K562 (cell line): ENCODE results near the gene C1QTNF3. TPM values are rescaled to one million over a fixed set of nuclear protein-coding genes. Genes with fewer than 3 reads are reported as not detected.
A peak's percentile ranks its signal among the peaks of the same experiment; 100 is the strongest.

Experiments
- AFF1 ChIP-seq, 2 experiments: fragments of 450-650 bp; IDR thresholded peaks; 2 replicates each; pipeline ENCODE4 v1.6.1; 2018; ENCODE audit warnings: mild to moderate bottlenecking in 2 of 2, low read depth in 1 of 2; ENCODE audit not compliant: partially characterized antibody in 2 of 2
- E2F4 ChIP-seq: sonication (generic); formaldehyde crosslinking; IDR thresholded peaks from 2 replicates; pipeline ENCODE4 v1.8.0; 2022; ENCODE audit warnings: mild to moderate bottlenecking, low read depth, missing genetic modification reagents
- ETV5 ChIP-seq: sonication (generic); formaldehyde crosslinking; IDR thresholded peaks from 2 replicates; pipeline ENCODE4 v1.4.0; 2020; ENCODE audit warnings: low read depth, mild to moderate bottlenecking, missing genetic modification reagents
- HDAC1 ChIP-seq, 2 experiments: fragments of 450-650 bp; IDR thresholded peaks; 2 replicates each; pipeline ENCODE4 v1.6.1; 2016 to 2017; ENCODE audit warnings: inconsistent platforms in 1 of 2, mild to moderate bottlenecking in 1 of 2, moderate library complexity in 1 of 2
- PATZ1 ChIP-seq: fragments of 250-450 bp; sonication (Bioruptor Pico); IDR thresholded peaks from 2 replicates; pipeline ENCODE4 v1.5.0; 2020; ENCODE audit warnings: mild to moderate bottlenecking, borderline replicate concordance
- PHF21A ChIP-seq: fragments of 450-650 bp; IDR thresholded peaks from 2 replicates; pipeline ENCODE4 v1.6.1; 2017; ENCODE audit warnings: low read depth, borderline replicate concordance
- TBP ChIP-seq: optimal IDR thresholded peaks from 2 replicates; pipeline ENCODE3; 2011; ENCODE audit warnings: low read depth, low read length, improper control_type of control experiment
- TRIM24 ChIP-seq, 2 experiments: fragments of 450-650 bp; IDR thresholded peaks; 2 replicates each; pipeline ENCODE4 v1.6.1; 2016
- ZBTB2 ChIP-seq: fragments of 450-650 bp; IDR thresholded peaks from 2 replicates; pipeline ENCODE4 v1.6.1; 2016; ENCODE audit warnings: antibody characterized with exemption
- ZNF3 ChIP-seq: fragments of 250-450 bp; sonication (Bioruptor Pico); IDR thresholded peaks from 2 replicates; pipeline ENCODE4 v1.5.0; 2021; ENCODE audit warnings: mild to moderate bottlenecking, moderate library complexity
- polyA plus RNA-seq, 8 experiments: library from polyadenylated mRNA; depleted of rRNA in 4 of 8; stranded (reverse) in 5 of 8; unstranded in 3 of 8; fragments of >200 nt; fragmentation: Nextera tagmentation in 2 of 8; fragmentation: Illumina TruSeq in 1 of 8; extraction: Ambion mirVana in 2 of 8; extraction: Trizol in 1 of 8; gene quantifications; 2 replicates each; pipeline versions ENCODE4 v1.2.1 to v1.2.3, GENCODE V29; 2011 to 2014; ENCODE audit warnings: inconsistent platforms in 1 of 8, missing spikeins in 1 of 8
- total RNA-seq, 7 experiments: library from RNA; depleted of rRNA in 6 of 7; stranded (reverse); fragments of >200 nt in 6 of 7; fragmentation: Illumina TruSeq in 2 of 7; extraction: Trizol in 2 of 7; gene quantifications; 2 replicates each; pipeline versions ENCODE4 v1.2.1 to v1.2.3, GENCODE V29; 2011 to 2021; ENCODE audit warnings: low replicate concordance in 1 of 7

C1QTNF3 gene
- total and polyA plus RNA-seq, 9 of the 15 experiments (the other 6 are each of a cell fraction or from before 2014, with no cell fraction given) = 0.51 to 3.3 (median 2.0) TPM

GRCh38 chr5:34007621-34008600 is 35.1 kb downstream of the C1QTNF3 start, which contains the start of gene AMACR (continued):
- TF ChIP-seq ZNF3 (CRISPR knock-in tag) (0 out of 2 replicates have a peak, but pooled peaks have one; percentile 35), HDAC1 (IDR thresholded peaks at IDR 0.05) (peak in 1 of 2 experiments; percentile 78; a peak in 2 of 4 replicates), PHF21A (peak; percentile 63; the same call in 1 of the 2 replicates), TRIM24 (IDR thresholded peaks at IDR 0.05) (peak in 1 of 2 experiments; percentile 36; a peak in 1 of 4 replicates), ZBTB2 (peak; percentile 88), PATZ1 (no peak), AFF1 (IDR thresholded peaks at IDR 0.05; ENCODE audit: low read depth in 1 of 2, partially characterized antibody in 2 of 2) (peak in 1 of 2 experiments; percentile 21), ETV5 (CRISPR knock-in tag) (peak; percentile 34; the same call in 1 of the 2 replicates), E2F4 (CRISPR knock-in tag) (peak; percentile 56; the same call in 1 of the 2 replicates), TBP (peak; percentile 57)
- TF ChIP-seq, all 486 proteins: peak for 126
